Caco-2 (cell line): ENCODE data around the gene COL8A1. TPM values are rescaled to one million over a fixed set of nuclear protein-coding genes. Genes with fewer than 3 reads are reported as not detected.

Experiments
- BruUV-seq: library from RNA; stranded (reverse); fragments of 400-500 nt; replicated peaks from 2 replicates; lab custom pipeline; 2021; lab: Mats Ljungman, UMichigan
- CTCF ChIA-PET: fragments of 300-600 bp; sonication (Branson Sonifier 250); formaldehyde crosslinking; loops from one replicate; lab custom pipeline; 2022; ENCODE audit warnings: antibody characterized with exemption; lab: Charles Lee
- POLR2A ChIA-PET: fragments of 300-600 bp; sonication (Branson Sonifier 250); formaldehyde crosslinking; loops from one replicate; lab custom pipeline; 2022; ENCODE audit warnings: antibody characterized with exemption; lab: Charles Lee
- DNase-seq, 2 experiments: peaks; one replicate each; pipeline versions ENCODE4 v3.0.0 to v3.0.0-alpha.2; 2020 to 2022
- H3K27me3 ChIP-seq: replicated peaks from 2 replicates; pipeline ENCODE4 v1.6.0; 2011; ENCODE audit warnings: low read length; ENCODE audit not compliant: control insufficient read depth, insufficient read depth
- H3K36me3 ChIP-seq: 2 replicates; pipeline ENCODE4 v1.5.1; 2011; ENCODE audit warnings: low read length; ENCODE audit not compliant: control insufficient read depth, insufficient read depth
- H3K4me1 ChIP-seq: fragments of 250-450 bp; sonication (Bioruptor Pico); 2 replicates; pipeline ENCODE4 v1.5.1; 2020; ENCODE audit warnings: mild to moderate bottlenecking
- H3K4me3 ChIP-seq: 2 replicates; pipeline ENCODE4 v1.5.1; 2011; ENCODE audit warnings: low read depth, mild to moderate bottlenecking, control low read depth, low read length
- H3K9me3 ChIP-seq: fragments of 250-450 bp; sonication (Bioruptor Pico); 2 replicates; pipeline ENCODE4 v1.5.1; 2020; ENCODE audit warnings: mild to moderate bottlenecking, moderate library complexity
- H3K27ac Mint-ChIP-seq: one replicate; pipeline ENCODE4 v1.8.0; 2022; ENCODE audit warnings: mixed read lengths; ENCODE audit not compliant: unreplicated experiment
- H3K27me3 Mint-ChIP-seq: one replicate; pipeline ENCODE4 v1.8.0; 2022; ENCODE audit warnings: mixed read lengths; ENCODE audit not compliant: insufficient read depth, unreplicated experiment
- H3K36me3 Mint-ChIP-seq: one replicate; pipeline ENCODE4 v1.8.0; 2022; ENCODE audit warnings: mild to moderate bottlenecking, mixed read lengths; ENCODE audit not compliant: insufficient read depth, unreplicated experiment
- H3K4me1 Mint-ChIP-seq: one replicate; pipeline ENCODE4 v1.8.0; 2022; ENCODE audit warnings: low read depth, mixed read lengths; ENCODE audit not compliant: unreplicated experiment
- H3K4me3 Mint-ChIP-seq: one replicate; pipeline ENCODE4 v1.8.0; 2022; ENCODE audit warnings: mild to moderate bottlenecking, moderate library complexity, mixed read lengths; ENCODE audit not compliant: unreplicated experiment
- H3K9me3 Mint-ChIP-seq: one replicate; pipeline ENCODE4 v1.8.0; 2022; ENCODE audit warnings: mixed read lengths; ENCODE audit not compliant: unreplicated experiment
- intact Hi-C: fragments of 100-400 bp; cut with micrococcal nuclease; formaldehyde crosslinking; loops from one replicate; pipeline ENCODE4 v1.10.0; 2022; ENCODE audit not compliant: unreplicated experiment
- total RNA-seq: library from RNA; stranded (reverse); gene quantifications from 2 replicates; pipeline ENCODE4 v1.2.3, GENCODE V29; 2022
- TF ChIP-seq, protein P1 (sequence below), 2 experiments: fragments of 200-600 bp in 1 of 2; IDR thresholded peaks; 1 replicate in 1 of 2; 2 replicates in 1 of 2; pipeline versions ENCODE4 v1.5.1 to v1.8.0; 2011 to 2022; ENCODE audit warnings: antibody characterized with exemption in 1 of 2, control low read depth in 1 of 2, inconsistent platforms in 1 of 2, low read depth in 1 of 2, low read length in 1 of 2, mild to moderate bottlenecking in 1 of 2, moderate library complexity in 1 of 2; ENCODE audit not compliant: insufficient read depth in 1 of 2, severe bottlenecking in 1 of 2, unreplicated experiment in 1 of 2

Gene COL8A1
- total RNA-seq, 1 experiment from 2014 or later: not detected

DNA sequence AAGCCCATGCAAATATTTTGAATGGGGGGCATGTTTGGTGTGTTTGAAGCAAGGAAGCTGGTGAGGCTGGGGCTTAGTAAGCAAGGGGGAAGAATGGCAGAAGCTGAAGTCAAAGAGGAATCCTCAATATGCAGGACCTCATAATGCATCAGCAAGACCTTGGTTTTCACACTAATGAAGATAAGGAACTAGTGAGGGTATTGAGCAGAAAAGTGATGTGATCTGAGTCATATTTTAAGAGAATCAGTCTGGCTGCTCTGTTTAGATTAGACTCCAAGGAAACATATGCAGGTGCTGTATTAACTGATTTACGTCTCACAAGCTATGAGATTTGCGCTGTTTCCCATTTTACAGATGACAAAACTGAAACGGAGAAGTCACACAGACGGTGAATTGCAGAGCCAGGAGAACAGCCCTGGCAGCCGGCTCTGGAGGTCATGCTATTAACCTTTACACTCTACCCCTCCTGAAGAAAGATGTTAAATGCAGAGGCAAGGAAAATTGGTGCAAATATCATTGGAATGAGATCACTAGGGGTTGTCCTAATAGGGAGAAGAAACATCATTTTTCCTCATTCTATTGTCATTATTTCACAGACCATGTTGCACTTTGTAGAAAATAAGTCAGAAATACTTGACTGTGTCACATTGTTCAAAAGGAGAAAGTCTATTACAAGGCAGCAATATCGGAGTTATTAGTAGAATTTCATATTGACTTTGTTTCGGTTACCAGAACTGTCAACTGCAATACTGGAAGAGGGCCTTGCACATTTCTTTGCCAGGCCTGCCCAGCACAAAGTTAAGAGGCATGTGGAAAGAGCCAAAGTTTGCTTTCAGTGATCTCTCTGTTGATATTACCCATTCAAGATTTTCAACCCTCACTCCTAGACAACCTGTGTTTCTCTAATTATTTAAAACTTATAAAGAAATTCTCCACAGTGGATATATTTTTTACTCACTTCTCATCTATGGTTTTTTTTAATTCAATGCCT lies 64.9 kb downstream of the COL8A1 start:
- no peaks in the 10 kb centered on the region for H3K36me3 ChIP-seq
- ChIA-PET POLR2A (no interaction called here), CTCF (no interaction called here)
- no TSS peak for BruUV-seq
- intact Hi-C loops: no loop called here
- Mint-ChIP-seq H3K4me1 (no peaks in the 10 kb centered on the region), H3K36me3 (no peaks in the 10 kb centered on the region), H3K27me3 (peaks cover 6% of the 10 kb centered on the region), H3K27ac (no peak overlapping the region), H3K9me3 (no peaks in the 10 kb centered on the region), H3K4me3 (no peak overlapping the region)
- H3K4me1 ChIP-seq: no peaks in the 10 kb centered on the region
- H3K4me3 ChIP-seq: no peak overlapping the region
- no peaks in the 10 kb centered on the region for H3K27me3 ChIP-seq
- no peak for DNase-seq
- TF ChIP-seq, protein P1, sequence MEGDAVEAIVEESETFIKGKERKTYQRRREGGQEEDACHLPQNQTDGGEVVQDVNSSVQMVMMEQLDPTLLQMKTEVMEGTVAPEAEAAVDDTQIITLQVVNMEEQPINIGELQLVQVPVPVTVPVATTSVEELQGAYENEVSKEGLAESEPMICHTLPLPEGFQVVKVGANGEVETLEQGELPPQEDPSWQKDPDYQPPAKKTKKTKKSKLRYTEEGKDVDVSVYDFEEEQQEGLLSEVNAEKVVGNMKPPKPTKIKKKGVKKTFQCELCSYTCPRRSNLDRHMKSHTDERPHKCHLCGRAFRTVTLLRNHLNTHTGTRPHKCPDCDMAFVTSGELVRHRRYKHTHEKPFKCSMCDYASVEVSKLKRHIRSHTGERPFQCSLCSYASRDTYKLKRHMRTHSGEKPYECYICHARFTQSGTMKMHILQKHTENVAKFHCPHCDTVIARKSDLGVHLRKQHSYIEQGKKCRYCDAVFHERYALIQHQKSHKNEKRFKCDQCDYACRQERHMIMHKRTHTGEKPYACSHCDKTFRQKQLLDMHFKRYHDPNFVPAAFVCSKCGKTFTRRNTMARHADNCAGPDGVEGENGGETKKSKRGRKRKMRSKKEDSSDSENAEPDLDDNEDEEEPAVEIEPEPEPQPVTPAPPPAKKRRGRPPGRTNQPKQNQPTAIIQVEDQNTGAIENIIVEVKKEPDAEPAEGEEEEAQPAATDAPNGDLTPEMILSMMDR (IDR thresholded peaks at IDR 0.05; ENCODE audit: insufficient read depth in 1 of 2, low read depth in 1 of 2, low read length in 1 of 2, severe bottlenecking in 1 of 2, unreplicated experiment in 1 of 2): no peak
- H3K9me3 ChIP-seq: no peaks in the 10 kb centered on the region

DNA sequence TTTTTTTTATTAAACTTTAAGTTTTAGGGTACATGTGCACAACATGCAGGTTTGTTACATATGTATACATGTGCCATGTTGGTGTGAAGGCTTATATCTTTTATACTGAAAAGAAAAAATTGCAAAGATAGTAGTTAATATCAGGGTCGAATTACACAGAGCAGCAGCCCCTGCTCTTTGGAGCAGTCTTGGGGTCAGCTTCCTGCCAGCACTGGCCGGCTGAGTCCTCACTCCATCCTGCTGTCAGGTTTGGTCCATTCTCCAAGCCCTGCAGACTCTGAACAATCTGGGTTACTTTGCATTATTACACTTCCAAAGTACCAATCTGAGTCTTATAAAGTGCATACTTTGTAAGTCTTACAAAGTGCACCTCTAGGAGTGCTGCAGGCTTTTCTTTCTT lies 66.0 kb downstream of the COL8A1 start:
- DNase-seq: no peak
- no peak overlapping the region for H3K4me3 Mint-ChIP-seq
- CTCF ChIA-PET: no interaction called here
- H3K9me3 Mint-ChIP-seq: no peaks in the 10 kb centered on the region
- H3K36me3 Mint-ChIP-seq: no peaks in the 10 kb centered on the region
- TF ChIP-seq, protein P1 (IDR thresholded peaks at IDR 0.05; ENCODE audit: insufficient read depth in 1 of 2, low read depth in 1 of 2, low read length in 1 of 2, severe bottlenecking in 1 of 2, unreplicated experiment in 1 of 2): no peak
- H3K36me3 ChIP-seq: no peaks in the 10 kb centered on the region
- BruUV-seq: no TSS peak
- no peak overlapping the region for H3K4me3 ChIP-seq
- no peaks in the 10 kb centered on the region for H3K4me1 Mint-ChIP-seq
- no peaks in the 10 kb centered on the region for H3K27me3 ChIP-seq
- no peaks in the 10 kb centered on the region for H3K4me1 ChIP-seq
- intact Hi-C loops: no loop called here
- no peak overlapping the region for H3K27ac Mint-ChIP-seq
- POLR2A ChIA-PET: no interaction called here
- peaks cover 10% of the 10 kb centered on the region for H3K27me3 Mint-ChIP-seq
- H3K9me3 ChIP-seq: no peaks in the 10 kb centered on the region

DNA sequence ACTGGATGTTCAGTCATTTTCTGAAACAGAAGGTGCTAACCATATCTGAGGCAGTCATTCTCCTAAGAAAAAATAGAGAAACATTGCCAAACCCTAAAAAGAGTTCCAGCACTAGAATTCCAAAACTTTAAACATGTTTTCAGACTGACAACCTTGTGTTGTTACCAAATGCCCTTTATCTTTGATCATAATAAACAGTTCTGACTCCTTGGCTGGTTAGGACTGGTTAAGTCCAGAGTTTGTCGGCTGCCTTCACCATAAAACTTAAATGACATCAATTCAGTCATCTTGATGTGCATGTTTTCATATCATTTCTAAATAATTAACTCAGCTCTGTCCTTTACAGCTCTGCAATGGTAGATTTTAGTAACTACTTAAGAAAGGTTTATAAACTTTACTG lies 68.0 kb downstream of the COL8A1 start:
- no peaks in the 10 kb centered on the region for H3K4me1 ChIP-seq
- BruUV-seq: no TSS peak
- no peaks in the 10 kb centered on the region for H3K9me3 ChIP-seq
- no peaks in the 10 kb centered on the region for H3K36me3 ChIP-seq
- no peak overlapping the region for H3K4me3 Mint-ChIP-seq
- no peak overlapping the region for H3K27ac Mint-ChIP-seq
- no peaks in the 10 kb centered on the region for H3K9me3 Mint-ChIP-seq
- H3K27me3 ChIP-seq: no peaks in the 10 kb centered on the region
- H3K4me1 Mint-ChIP-seq: no peaks in the 10 kb centered on the region
- H3K4me3 ChIP-seq: no peak overlapping the region
- CTCF ChIA-PET: no interaction called here
- intact Hi-C loops: no loop called here
- no peak for DNase-seq
- no peaks in the 10 kb centered on the region for H3K36me3 Mint-ChIP-seq
- peaks cover 10% of the 10 kb centered on the region for H3K27me3 Mint-ChIP-seq
- TF ChIP-seq, protein P1 (IDR thresholded peaks at IDR 0.05; ENCODE audit: insufficient read depth in 1 of 2, low read depth in 1 of 2, low read length in 1 of 2, severe bottlenecking in 1 of 2, unreplicated experiment in 1 of 2): no peak
- POLR2A ChIA-PET: no interaction called here
